GM12801 (cell line): ENCODE data around the gene SORCS2.

Experiments
- CTCF ChIP-seq: IDR thresholded peaks from one replicate; pipeline ENCODE4 v1.5.1; 2011; ENCODE audit warnings: control low read depth; ENCODE audit not compliant: insufficient read length; ENCODE audit errors: extremely low read depth

SORCS2 gene

GRCh38 chr4:7296661-7297335 is 104.5 kb downstream of the SORCS2 start:
- no peak for TF ChIP-seq CTCF

GRCh38 chr4:7297374-7297773 is 105.0 kb downstream of the SORCS2 start:
- TF ChIP-seq CTCF, result no peak

- no peak for TF ChIP-seq CTCF
Observed at GRCh38 chr4:7297881-7298280, 105.5 kb downstream of the SORCS2 start.

- TF ChIP-seq CTCF, result no peak
Observed at GRCh38 chr4:7298619-7299009, 106.3 kb downstream of the SORCS2 start.

GRCh38 chr4:7299010-7299907 is 106.9 kb downstream of the SORCS2 start:
- no peak for TF ChIP-seq CTCF

GRCh38 chr4:7299908-7300710 is 107.8 kb downstream of the SORCS2 start:
- TF ChIP-seq CTCF, result no peak

- no peak for TF ChIP-seq CTCF
Observed at GRCh38 chr4:7300711-7301095, 108.4 kb downstream of the SORCS2 start.
